ENCODE data around the gene C9. TPM values are rescaled to one million over a fixed set of nuclear protein-coding genes. Genes with fewer than 3 reads are reported as not detected.
"Not testable (repeated sequence)": the region's sequence is repeated elsewhere in the genome, so short reads cannot be mapped to it uniquely, and the experiment has no call there.

The C9 gene
- total RNA-seq (2014; rRNA removed; shearing (Covaris generic)) = not detected in 2 replicates

- DNase-seq (ENCODE audit: low spot score) = no peak
These were observed at the start of gene C9 for GRCh38 chr5:39364367-39364766. TSS of gene C9 (minus strand) at chr5:39364495. CDS start at chr5:39364464, 31 bp downstream.

- DNase-seq (ENCODE audit: low spot score) = no peak
These were observed 49.5 kb upstream of the C9 start for GRCh38 chr5:39413771-39414170.

- no peak for DNase-seq (ENCODE audit: low spot score)
These were observed 48.6 kb upstream of the C9 start for GRCh38 chr5:39412721-39413394.

GRCh38 chr5:39411985-39412384 lies 47.7 kb upstream of the C9 start:
- no peak for DNase-seq (ENCODE audit: low spot score)

- peak; percentile 38 for DNase-seq (ENCODE audit: low spot score)
These were observed 46.8 kb upstream of the C9 start for GRCh38 chr5:39411061-39411460.

- DNase-seq (ENCODE audit: low spot score) = no peak
These were observed 44.7 kb upstream of the C9 start for GRCh38 chr5:39409033-39409432.

DNA sequence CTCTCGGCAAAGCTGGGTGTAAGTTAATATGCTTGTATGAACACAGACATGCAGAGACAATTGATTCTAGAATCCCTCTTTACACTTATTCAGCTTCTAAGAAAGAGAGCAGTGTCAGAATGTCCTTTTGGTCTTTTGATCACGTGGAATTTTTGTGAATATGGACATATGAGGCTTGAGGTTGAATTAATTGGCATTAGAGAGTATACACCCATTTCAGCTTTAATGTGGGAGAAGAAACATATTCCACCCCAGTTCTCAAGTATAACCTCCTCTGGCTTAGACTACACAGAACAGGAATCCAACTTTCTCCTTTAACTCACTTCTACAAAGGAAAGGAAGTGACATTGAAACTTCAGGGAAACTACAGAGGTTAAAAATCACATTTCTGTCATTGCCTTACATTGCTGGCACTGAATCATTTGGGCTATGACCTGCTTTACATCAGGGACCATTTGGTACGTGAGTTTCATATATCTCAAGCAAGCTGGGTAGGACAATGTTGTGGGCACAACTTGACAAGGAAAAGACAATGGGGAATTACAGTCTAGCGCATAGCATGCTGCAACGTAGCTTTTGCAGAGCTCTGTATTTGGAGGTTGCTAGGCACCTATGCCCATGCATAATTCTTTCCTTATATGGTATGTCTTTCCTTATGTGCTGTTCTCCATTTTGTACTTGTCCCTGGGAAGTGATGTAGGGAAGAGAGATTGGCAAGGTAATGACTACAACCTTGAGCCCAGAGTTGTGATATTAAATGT lies 41.0 kb upstream of the C9 start:
- DNase-seq (ENCODE audit: low spot score) = no peak

- DNase-seq (ENCODE audit: low spot score) = not testable (repeated sequence)
These were observed 39.5 kb upstream of the C9 start for GRCh38 chr5:39403761-39404160.

DNA sequence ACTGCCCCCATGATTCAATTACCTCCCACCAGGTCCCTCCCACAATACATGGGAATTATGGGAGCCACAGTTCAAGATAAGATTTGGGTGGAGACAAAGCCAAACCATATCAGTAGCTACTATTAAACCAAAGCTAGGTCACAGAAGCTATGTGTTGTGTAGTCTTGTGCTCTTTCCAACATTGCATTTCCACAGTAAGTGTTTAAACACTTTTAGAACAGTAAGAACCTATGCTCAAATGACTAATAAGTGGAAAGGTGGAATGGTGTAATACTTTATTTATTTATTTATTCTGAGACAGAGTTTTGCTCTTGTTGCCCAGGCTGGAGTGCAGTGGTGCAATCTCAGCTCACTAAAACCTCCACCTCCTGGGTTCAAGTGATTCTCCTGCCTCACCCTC lies 37.8 kb upstream of the C9 start:
- DNase-seq (ENCODE audit: low spot score) = not testable (repeated sequence)

GRCh38 chr5:39400713-39401578 lies 36.7 kb upstream of the C9 start:
- no peak for DNase-seq (ENCODE audit: low spot score)

DNA sequence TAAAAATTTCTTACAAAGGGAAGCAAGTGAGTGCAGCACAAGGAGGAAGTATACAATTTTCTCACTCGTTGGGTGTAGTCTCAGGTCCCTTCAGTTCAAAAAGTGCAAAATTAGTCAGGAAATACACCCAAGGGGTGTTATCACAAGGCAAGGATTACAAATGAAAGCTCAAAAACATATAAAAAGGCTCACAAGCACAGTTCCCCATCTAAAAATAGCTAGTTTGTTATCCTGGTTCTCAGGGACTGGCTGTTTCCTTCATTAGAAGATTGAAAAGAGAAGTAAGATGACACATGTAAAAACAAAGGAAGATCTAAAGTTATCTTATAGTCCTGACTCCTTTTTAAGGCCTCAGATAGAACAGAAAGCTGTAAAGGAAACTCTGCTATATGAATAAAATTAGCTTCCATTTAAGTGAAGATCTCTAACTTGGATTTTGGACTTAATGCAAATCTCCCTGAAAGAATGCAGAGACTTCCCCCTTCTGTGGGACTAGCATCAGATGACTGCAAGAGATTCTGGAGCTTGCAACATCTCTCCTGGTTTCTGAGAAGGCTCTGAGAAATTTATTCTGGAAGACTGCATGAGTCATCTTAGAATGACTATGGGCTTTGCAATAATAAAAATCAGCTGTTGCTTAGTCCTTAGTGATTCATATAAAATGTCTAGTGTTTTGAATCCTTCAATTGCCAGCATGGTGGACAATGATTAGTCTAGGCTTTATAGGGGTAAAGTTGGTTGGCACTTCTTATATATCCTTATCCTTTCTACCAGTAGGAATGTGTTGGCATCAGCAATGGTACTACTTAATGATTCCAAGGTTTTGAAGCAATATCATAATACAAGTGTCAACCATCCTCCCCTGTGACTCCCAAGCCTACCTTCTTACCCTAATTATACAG lies 35.1 kb upstream of the C9 start:
- peak; percentile 43 for DNase-seq (ENCODE audit: low spot score)

GRCh38 chr5:39396843-39397242 lies 32.5 kb upstream of the C9 start:
- DNase-seq (ENCODE audit: low spot score) = no peak

DNA sequence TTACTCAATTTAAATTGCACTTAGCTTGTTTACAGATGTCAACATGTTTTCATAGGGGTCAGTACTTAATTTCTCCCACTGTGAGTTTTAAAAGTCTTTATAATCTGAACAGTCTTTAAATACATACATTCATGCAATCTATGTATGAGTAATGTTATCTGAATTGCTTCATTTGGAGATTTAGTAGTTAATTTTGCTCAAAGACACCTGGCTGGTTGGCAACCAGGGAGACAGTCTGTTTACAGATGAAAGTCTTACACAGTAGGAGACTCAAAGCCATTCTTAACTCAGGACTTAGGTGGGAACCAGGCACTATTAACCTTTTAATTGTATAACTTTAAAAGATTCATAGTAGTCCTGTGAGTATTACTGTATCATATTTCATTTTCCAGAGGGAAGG lies 31.2 kb upstream of the C9 start:
- no peak for DNase-seq (ENCODE audit: low spot score)

- DNase-seq (ENCODE audit: low spot score) = no peak
These were observed 30.7 kb upstream of the C9 start for GRCh38 chr5:39394946-39395345.

DNA sequence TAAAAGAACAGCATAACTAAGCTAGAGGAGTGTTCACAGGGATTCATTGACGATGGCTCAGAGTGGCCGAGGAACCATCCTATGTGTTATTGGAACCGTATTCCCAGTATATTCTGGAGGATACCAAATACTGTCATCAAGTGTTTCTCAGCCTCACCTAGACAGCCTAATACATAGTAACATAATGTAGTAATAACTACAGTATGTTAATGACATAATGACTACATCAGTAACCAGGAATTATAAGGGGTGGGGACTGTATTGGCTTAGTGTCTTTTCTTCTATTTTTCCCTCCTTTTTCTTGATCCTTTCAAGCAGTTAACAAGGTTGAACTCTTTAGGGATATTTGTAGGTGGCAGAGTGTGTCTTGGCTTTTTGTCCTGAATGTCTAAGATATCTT lies 26.6 kb upstream of the C9 start:
- DNase-seq (ENCODE audit: low spot score) = no peak

- DNase-seq (ENCODE audit: low spot score) = no peak
These were observed 23.0 kb upstream of the C9 start for GRCh38 chr5:39387293-39387692.

GRCh38 chr5:39384271-39384670 lies 20.0 kb upstream of the C9 start:
- no peak for DNase-seq (ENCODE audit: low spot score)

- DNase-seq (ENCODE audit: low spot score) = no peak
These were observed 17.1 kb upstream of the C9 start for GRCh38 chr5:39381376-39381775.

DNA sequence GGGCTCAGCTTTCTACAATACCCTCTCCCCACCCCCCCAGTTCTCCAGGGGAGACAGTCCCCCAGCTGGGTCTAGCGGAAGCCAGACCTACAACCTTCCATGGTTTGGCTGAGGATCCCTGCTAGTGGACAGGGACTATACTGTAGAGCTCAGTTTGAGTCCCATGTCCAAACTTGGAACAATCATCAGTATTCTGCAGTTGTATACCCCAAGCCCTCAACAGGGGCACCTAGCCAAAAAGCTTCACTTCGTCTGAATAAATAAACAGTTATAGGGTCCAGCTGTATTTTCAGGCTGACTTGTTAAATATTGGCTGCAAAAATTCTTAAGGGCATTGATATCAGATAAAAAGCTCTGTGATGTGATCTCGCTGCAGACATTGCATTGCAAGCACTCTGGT lies 15.4 kb upstream of the C9 start:
- no peak for DNase-seq (ENCODE audit: low spot score)

DNA sequence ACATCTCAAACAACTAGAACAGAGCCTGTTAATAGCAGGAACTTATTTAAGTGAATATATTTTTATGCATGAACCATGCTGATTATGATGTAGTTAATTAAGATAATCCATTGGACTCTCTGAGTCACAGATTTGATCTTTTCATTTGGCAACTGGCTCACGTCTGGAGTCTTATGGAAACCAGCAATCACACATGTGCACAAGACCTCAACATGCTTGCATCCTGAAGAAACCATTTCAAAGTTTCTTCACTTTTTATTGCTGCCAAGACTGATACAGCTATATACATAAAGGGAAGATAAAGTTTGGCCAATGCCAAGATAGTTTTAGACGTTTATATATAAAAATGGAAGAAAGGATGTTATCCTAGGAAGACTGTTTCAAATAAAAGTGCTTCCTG lies 13.3 kb upstream of the C9 start:
- no peak for DNase-seq (ENCODE audit: low spot score)

GRCh38 chr5:39376293-39376714 lies 12.0 kb upstream of the C9 start:
- peak; percentile 91 for DNase-seq (ENCODE audit: low spot score)

Measured in HT-29 (cell line).